DND-41 (cell line): Measurements from ENCODE around the gene LAG3.

Source experiments
- ATAC-seq: fragments of 200-7000 bp; cut with Tn5 transposase; 3 replicates; pipeline ENCODE4 v1.9.1; 2021; ENCODE audit warnings: low read depth; ENCODE audit not compliant: insufficient read depth
- DNase-seq: peaks from one replicate; pipeline ENCODE4 v3.0.0-alpha.2; 2020
- H2AFZ ChIP-seq: 2 replicates; pipeline ENCODE4 v1.6.0; 2012; ENCODE audit warnings: low read depth, low read length
- H3K27ac ChIP-seq: 2 replicates; pipeline ENCODE4 v1.5.1; 2012; ENCODE audit warnings: low read length, inconsistent platforms
- H3K27me3 ChIP-seq: fragments of 200-600 bp; sonication (generic); 2 replicates; pipeline ENCODE4 v1.6.0; 2012; ENCODE audit warnings: low read length, mild to moderate bottlenecking, inconsistent platforms; ENCODE audit not compliant: insufficient read depth, poor library complexity
- H3K36me3 ChIP-seq: 2 replicates; pipeline ENCODE4 v1.5.1; 2012; ENCODE audit warnings: low read length, inconsistent platforms; ENCODE audit not compliant: insufficient read depth
- H3K4me1 ChIP-seq: 2 replicates; pipeline ENCODE4 v1.5.1; 2012; ENCODE audit warnings: mild to moderate bottlenecking, low read length; ENCODE audit not compliant: insufficient read depth
- H3K4me2 ChIP-seq: 2 replicates; pipeline ENCODE4 v1.6.0; 2012; ENCODE audit warnings: mild to moderate bottlenecking, moderate library complexity, low read length, inconsistent platforms; ENCODE audit not compliant: insufficient read depth
- H3K4me3 ChIP-seq, 2 experiments: fragments of 200-600 bp in 1 of 2; shearing (Covaris generic) in 1 of 2; 2 replicates each; pipeline ENCODE4 v1.5.1; 2012 to 2016; ENCODE audit warnings: inconsistent platforms in 2 of 2, low read length in 2 of 2, mild to moderate bottlenecking in 2 of 2, low read depth in 1 of 2, moderate library complexity in 1 of 2
- H3K79me2 ChIP-seq: 2 replicates; pipeline ENCODE4 v1.6.0; 2012; ENCODE audit warnings: low read length, inconsistent platforms; ENCODE audit not compliant: insufficient read depth
- H3K9ac ChIP-seq: 2 replicates; pipeline ENCODE4 v1.6.0; 2012; ENCODE audit warnings: low read depth, mild to moderate bottlenecking, inconsistent platforms, low read length, moderate library complexity
- H3K9me3 ChIP-seq: 2 replicates; pipeline ENCODE4 v1.5.1; 2012; ENCODE audit warnings: low read length, moderate library complexity, mild to moderate bottlenecking, inconsistent platforms; ENCODE audit not compliant: insufficient read depth, severe bottlenecking
- H4K20me1 ChIP-seq: 2 replicates; pipeline ENCODE4 v1.6.0; 2012; ENCODE audit warnings: low read length; ENCODE audit not compliant: insufficient read depth
- CTCF ChIP-seq: IDR thresholded peaks from 2 replicates; pipeline ENCODE4 v1.5.1; 2012; ENCODE audit warnings: borderline replicate concordance, low read length, moderate library complexity, mild to moderate bottlenecking; ENCODE audit not compliant: poor library complexity, severe bottlenecking; ENCODE audit errors: extremely low read depth
- EZH2 ChIP-seq: IDR thresholded peaks from 3 replicates; pipeline ENCODE4 v1.6.1; 2012; ENCODE audit warnings: borderline replicate concordance, low read depth, mild to moderate bottlenecking, moderate library complexity, low read length, inconsistent platforms; ENCODE audit not compliant: severe bottlenecking

The LAG3 gene

GRCh38 chr12:6817662-6818157 lies 45.4 kb downstream of the LAG3 start:
- no peak overlapping the region for H3K4me2 ChIP-seq
- H2AFZ ChIP-seq: no peak overlapping the region
- TF ChIP-seq CTCF: no peak
- no peak for TF ChIP-seq EZH2
- no peak for ATAC-seq
- peaks cover 16% of the 10 kb centered on the region for H3K4me1 ChIP-seq
- no peaks in the 10 kb centered on the region for H3K9me3 ChIP-seq
- no peak overlapping the region for H3K27ac ChIP-seq
- no peaks in the 10 kb centered on the region for H3K36me3 ChIP-seq
- H3K27me3 ChIP-seq: peaks cover 42% of the 10 kb centered on the region
- no peak overlapping the region for H3K9ac ChIP-seq
- H3K79me2 ChIP-seq: no peaks in the 10 kb centered on the region
- peaks cover 4% of the 10 kb centered on the region for H4K20me1 ChIP-seq
- H3K4me3 ChIP-seq: no peak overlapping the region
- DNase-seq: no peak

DNA sequence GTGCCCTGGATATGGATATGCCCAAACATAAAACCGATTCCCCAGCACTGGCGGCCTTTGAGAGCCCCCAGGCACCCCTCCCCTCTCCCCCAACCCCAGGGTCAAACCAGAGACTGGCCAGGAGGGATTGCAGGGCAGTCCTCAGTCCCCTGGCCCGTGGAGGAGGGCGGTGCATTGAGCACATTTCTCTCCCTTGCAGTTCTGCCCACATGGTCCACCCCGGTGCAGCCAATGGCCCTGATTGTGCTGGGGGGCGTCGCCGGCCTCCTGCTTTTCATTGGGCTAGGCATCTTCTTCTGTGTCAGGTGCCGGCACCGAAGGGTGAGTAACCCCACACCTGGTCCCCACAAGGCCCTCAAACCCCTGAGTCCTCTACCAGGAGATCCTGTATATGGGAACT lies 45.9 kb downstream of the LAG3 start:
- Histone ChIP-seq H3K4me1 (peaks cover 16% of the 10 kb centered on the region), H3K9me3 (no peaks in the 10 kb centered on the region), H3K4me3 (no peak overlapping the region), H3K9ac (no peak overlapping the region), H3K27me3 (peaks cover 47% of the 10 kb centered on the region), H3K79me2 (no peaks in the 10 kb centered on the region), H3K36me3 (no peaks in the 10 kb centered on the region), H3K27ac (no peak overlapping the region), H3K4me2 (no peak overlapping the region), H4K20me1 (peaks cover 4% of the 10 kb centered on the region), H2AFZ (no peak overlapping the region)
- DNase-seq: no peak
- no peak for ATAC-seq
- TF ChIP-seq EZH2 (no peak), CTCF (no peak)

DNA sequence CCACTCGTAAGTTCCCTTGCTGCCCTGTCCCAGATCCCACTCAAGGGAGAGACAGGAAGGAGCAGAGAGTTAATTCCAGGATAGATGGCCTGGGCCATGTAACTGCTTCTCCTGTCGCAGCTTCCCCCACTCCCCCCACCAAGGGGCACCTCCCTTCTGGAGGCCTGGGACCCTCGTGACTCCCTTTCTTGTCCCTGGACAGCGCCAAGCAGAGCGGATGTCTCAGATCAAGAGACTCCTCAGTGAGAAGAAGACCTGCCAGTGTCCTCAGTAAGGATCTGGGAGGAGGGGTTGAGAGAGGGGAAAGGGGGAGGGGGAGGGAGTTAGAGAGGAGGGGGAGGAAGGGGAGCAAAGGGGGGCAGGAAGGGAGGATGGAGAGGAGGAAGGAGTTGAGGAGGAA lies 46.3 kb downstream of the LAG3 start:
- no peak for DNase-seq
- no peak overlapping the region for H3K27ac ChIP-seq
- peaks cover 4% of the 10 kb centered on the region for H4K20me1 ChIP-seq
- no peaks in the 10 kb centered on the region for H3K36me3 ChIP-seq
- H3K4me1 ChIP-seq: peaks cover 16% of the 10 kb centered on the region
- H3K4me2 ChIP-seq: no peak overlapping the region
- no peak for ATAC-seq
- no peak overlapping the region for H3K9ac ChIP-seq
- no peak for TF ChIP-seq CTCF
- no peak for TF ChIP-seq EZH2
- H3K4me3 ChIP-seq: no peak overlapping the region
- no peaks in the 10 kb centered on the region for H3K79me2 ChIP-seq
- no peaks in the 10 kb centered on the region for H3K9me3 ChIP-seq
- peaks cover 52% of the 10 kb centered on the region for H3K27me3 ChIP-seq
- no peak overlapping the region for H2AFZ ChIP-seq
